GM19351 (cell line): ENCODE results near the gene PTPN20.

Experiments used
- ATAC-seq: cut with Tn5 transposase; IDR thresholded peaks from one replicate; pipeline ENCODE4 v1.9.1; 2021; ENCODE audit warnings: mild to moderate bottlenecking, moderate library complexity; ENCODE audit not compliant: unreplicated experiment

The PTPN20 gene

DNA sequence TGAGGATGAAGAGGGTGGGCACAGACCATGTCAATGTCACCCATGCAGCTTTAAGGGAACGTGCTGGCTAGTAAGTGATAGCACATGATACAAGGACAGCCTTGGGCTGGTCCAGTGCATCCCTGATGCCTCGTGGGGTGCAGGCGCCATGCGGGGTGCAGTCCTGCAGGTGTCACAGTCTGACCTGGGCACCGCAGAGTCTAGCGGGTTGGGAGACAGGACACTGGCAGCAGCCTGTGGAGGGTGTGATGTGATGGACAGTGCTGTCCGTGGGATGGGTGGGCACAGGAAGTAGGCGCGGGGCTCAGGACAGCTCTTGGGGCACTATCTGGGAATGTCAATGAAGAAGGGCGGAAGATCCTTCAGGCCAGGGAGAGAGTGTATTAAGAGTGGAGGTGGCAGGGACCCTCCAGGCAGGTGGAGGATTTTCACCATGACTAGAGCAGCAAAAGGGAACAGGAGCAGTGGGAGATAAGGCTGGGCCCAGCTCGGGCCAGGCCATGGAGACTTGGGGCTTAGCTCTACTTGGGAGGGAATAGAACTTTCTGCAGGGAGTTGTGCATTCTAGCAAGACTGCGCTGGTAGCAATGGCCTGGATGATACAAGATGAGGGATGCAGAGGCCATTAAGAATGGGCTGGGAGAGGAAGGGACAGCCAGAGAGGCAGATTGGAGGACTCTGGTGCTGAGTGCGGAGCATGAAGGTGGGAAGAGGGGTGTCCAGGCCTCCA, 122.5 kb downstream of the PTPN20 start:
- no peak for ATAC-seq

DNA sequence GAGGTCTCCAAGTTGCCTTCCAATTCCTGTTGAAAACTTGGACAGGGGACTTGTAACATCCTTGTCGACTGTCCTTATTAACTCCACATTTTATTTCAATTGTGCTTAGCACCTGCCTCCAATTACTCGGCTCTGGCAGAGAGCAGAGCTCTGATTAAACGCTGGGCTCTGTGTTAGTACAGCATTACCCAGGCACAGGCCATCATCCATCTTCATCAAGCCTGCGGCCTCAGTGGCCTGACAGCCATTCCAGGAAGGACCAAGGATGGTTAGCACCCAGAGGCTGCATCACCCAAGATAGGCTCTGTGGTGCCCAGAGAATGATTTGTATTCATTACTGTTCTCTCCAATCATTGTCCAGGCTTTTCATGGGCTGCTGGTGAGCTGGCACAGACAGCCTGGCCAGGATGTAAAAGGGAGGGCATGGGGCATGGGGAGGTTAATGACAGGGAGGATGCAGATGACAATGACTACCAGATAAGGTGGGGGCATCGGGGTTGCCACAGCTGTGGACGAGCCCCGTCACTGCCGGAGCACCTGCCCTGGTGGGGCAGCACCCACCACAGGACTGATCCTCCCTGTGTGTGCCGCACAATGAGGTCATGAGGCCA, 123.3 kb downstream of the PTPN20 start:
- no peak for ATAC-seq

- ATAC-seq: no peak
These were observed 124.1 kb downstream of the PTPN20 start for GRCh38 chr10:47035171-47035818.

- ATAC-seq: no peak
These were observed 124.7 kb downstream of the PTPN20 start for GRCh38 chr10:47035819-47036337.

DNA sequence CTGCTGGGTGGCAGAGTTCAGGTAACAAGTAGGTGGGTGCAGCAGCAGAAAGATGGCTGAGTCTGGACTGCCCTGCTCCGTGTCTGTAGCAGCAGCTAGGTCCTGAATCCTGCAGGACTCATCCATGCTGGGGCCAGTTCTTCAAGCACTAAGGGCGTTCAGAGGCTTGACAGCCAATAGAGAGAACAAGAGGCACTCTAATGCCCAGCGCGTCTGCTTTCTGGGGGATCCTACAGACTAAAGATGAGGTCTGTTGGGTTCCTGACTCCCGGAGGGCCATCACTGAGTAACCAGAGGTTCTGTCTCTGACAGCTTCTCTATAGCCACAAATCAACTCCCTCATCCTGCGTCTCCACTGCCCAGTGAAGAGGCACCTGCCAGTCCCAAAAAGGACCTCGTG, 125.5 kb downstream of the PTPN20 start:
- no peak for ATAC-seq

DNA sequence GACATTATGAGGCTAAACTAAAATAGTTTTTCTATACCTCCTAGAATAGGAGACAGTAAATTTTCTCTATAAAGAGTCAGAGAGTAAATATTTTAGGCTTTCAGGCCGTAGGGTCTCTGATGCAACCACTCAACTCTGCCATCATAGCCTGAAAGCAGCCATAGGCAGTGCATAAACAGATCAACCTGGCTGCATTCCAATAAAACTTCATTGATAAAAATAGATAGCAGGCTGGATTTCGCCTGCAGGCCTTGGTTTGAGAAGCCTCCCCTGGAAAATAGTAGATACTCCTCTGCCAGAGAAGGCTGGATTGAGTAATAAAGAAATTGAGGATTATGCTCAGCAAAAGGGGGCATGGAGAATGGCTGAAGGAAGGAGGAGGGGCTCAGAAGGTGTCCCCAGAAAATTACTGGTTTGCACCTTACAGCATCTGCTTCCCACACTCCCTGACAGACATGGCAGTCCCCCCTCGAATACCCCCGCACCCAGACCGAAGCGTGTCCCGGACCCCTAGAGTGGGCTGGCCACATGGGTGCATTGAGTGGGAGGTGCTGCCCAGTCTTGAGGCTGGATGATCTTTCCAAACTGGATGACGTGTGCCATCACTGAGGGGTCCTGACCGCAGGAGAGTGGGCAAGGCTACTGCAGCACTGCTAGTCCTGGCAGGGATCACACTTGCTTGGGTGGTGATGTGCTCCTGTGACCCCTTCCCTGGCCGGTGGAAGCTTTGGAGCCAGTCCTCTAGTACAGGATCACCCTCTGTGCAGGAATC, 126.6 kb downstream of the PTPN20 start:
- ATAC-seq: no peak

GRCh38 chr10:47038881-47039561, 127.8 kb downstream of the PTPN20 start:
- no peak for ATAC-seq

- ATAC-seq: no peak
These were observed 128.3 kb downstream of the PTPN20 start for GRCh38 chr10:47039562-47039913.

DNA sequence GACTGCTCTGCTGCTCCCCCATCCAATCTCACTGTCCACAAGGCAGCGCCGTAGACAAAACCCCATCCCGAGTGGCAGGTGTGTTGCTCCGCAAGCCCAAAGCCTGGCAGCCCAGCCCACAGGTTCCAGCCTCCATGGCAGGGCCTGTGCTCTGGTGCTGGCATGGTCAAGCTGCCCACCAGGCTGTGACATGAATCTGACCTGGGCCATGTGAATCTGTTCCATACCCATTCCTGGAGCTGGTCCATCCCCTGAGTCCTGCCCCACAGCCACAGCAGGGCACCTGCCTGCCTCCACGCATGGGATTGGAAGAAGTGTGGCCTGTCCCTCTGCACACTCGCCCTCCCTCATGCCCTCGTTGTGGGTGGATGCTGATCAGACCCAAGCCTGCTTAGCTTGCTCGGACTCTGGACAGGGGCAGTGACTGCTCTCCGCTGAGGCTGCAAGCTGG, 128.8 kb downstream of the PTPN20 start:
- ATAC-seq: no peak

DNA sequence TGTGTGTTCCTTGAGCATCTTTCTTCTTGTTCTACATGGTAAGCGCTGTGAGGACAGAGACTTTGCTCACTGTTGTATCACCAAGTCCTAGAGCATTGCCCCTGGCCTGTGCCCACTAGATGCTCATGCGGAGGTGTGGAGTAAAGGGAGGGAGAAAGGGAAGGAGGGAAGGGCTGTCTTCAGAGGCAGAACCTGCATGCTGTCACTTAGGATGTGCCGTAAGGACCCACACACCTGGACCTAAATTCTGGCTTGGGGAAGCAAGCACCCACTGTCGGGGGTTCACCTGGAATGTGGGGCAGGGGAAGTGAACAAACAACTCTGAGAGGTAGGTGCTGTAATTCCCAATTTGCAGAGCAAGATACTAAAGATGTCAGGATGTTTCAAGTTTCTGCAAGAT, 129.5 kb downstream of the PTPN20 start:
- ATAC-seq: no peak

GRCh38 chr10:47041396-47042198, 130.4 kb downstream of the PTPN20 start:
- no peak for ATAC-seq

DNA sequence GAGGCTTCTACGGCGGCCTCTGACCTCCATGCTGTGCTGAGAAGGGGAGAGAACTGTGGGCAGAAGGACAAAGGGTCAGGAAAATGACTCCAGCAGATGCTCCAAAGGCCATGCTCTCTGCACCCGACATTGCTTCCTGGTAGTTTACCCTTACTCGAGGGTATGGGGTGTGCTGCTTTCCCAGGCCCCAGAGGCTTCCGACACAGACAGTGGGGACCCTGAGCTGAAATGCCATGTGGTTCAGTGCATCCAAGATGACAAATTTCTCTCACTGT, 130.9 kb downstream of the PTPN20 start:
- ATAC-seq: no peak

DNA sequence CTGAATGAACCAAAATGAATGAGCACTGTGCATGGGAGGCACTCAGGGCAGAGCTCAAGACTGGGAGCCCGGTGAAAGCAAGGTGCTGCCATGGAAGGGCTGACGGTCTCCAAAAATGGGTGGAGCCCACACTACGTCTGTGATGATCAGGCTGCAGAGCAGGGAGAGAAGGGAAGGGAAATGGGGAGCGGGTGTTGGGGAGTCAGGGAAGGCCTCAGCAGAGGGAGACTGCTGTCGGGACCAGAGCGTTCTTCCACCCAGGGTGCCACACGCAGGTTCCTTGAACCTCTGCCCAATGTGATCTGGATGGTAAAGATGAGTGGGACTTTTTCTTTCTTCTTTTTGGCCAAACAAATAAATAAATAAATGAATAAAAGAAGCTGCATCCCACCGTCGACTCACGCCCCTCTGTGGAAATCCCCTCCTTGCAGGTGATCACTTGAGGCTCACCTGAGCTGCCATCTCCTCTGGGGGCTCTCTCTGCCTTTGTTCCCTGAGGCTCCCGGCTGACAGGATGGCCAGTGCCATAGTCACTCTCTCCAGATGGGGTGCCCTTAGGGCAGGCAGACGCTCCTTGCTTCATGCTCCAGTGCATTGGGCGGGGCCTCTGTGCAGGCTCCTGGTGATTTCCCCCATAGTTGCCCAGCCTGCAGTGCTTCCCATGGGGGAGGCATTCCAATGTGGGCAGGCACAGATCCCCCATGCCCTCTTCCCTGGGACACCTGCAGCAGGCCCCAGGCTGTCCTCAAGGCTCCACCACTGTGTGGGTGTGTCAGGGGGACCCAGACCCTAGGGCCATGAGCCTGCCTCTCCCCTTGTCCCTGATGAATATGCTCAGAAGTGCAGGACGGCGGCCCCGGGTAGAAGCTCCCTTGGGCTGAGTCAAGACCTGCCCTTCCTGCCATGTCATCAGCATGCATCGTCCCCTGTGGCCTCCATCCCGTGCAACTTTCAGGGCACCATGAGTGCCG, 131.8 kb downstream of the PTPN20 start:
- no peak for ATAC-seq

DNA sequence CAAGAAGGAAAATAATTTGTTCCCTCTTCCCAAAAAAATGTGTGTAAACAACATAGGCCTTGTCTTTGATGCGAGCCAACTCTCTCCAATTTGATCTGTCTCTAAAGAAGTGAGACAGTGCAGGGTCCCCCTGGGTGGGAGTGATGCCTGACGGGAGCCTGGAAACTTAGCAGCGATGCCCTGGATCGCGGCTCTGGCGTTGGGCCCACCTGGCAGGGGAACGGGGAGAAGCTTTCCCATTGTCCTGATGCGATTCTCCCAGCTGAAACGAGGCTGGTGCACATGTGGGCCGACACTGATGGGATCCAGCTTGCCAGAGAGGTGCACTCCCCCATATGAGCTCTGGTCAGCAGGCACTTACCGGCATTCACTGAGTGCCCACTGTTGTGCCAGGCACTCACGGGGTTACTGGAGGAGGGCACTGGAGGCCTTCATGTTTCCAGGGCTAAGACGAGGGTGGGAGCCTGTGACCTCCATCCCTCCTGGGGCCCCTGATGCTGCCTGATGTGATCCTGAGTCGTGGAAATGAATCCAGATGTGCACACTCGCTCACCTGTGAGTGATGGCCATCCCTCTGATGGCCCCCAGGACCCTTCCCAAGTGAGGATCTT, 132.8 kb downstream of the PTPN20 start:
- no peak for ATAC-seq

GRCh38 chr10:47044741-47045140, 133.5 kb downstream of the PTPN20 start:
- ATAC-seq: no peak

DNA sequence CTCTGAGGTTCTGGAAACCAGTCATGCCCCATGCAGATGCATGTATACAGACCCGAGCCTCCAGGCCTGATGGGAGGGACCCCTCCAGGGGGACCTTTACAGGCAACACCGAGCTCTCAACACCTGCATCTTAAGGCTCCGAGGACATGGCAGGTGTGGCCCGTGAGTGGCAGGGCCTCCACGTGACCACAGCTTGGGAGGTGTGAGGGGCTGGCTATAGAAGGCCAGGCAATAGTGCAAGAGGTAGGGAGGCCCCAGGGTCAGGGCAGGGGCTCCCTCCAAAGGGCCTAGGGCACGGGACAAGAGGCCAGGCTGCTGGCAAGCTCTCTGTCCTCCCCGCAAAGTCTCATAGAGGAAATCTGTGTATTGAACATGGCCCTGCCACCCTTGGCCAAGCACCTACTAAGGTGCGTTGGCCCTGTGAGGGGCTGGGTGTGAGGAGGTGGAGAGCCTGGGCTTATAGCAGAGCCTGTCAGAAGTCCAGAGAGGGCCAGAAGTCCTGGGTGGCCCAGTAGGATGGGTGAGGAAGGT, 134.2 kb downstream of the PTPN20 start:
- no peak for ATAC-seq

DNA sequence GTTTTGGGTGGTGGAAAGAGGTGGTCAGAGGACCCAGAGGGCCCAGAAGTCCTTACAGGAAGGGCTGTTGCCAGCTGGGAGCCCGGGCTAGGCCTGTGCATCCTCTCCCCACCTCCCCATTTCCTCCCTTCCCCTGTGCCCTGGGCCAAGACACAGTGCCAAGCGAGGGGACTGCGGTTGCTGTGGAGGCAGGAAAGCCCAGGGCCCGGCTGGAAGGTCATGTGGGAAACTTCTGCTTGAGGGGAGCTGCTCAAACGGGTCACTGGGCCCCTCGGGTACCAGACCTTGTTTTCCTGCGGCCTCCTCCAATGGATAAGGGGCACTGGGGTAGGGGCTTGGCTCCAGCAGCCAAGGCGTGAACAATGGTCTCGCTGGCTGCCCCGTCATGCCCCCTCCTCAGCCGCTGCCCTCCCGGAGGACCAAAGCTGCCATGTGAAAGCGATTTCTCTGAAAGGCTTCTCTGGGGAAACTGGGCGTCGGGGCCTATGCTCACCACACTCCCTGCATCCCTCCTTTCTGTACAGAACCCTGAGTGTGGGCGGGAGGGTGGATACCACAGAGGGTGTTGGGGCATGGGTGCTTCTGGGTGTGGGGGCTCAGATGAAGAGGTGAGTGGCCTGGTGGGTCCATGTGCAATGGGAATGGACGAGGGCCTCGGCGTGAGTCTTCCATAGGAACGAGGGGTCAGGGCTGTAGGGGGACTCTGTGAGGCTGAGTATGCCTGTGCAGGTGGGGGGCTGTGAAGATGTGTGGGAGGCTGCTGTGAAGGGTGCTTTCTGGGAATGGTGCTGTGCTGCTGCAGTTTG, 135.3 kb downstream of the PTPN20 start:
- ATAC-seq: no peak

DNA sequence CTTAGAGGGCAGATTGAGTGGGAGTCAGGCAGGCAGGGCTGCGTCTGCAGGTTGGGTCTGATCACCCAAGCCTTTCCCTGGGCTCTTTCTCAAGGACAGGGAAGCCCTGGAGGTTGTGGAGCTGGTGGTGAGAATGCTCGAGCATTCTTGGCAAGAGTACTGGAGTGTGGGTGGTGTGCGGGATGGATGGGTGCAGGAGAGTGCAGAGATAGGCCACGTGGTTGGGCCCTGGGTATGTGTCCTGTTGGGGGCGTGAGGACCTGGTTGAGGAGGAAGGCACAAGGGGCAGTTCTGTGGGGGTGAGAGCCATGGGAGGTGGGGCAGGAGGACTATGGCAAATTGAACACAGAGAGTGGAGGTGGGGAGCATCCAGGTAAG, 135.9 kb downstream of the PTPN20 start:
- no peak for ATAC-seq
